HEK293 (cell line): Measurements from ENCODE around the gene FZR1.

Source experiments
- BCL6B ChIP-seq: fragments of 450-650 bp; formaldehyde crosslinking; IDR thresholded peaks from 2 replicates; pipeline ENCODE4 v1.5.1; 2017; ENCODE audit warnings: missing biosample characterization, missing genetic modification characterization
- HOXA7 ChIP-seq: sonication (generic); formaldehyde crosslinking; IDR thresholded peaks from 2 replicates; pipeline ENCODE4 v1.8.1; 2022; ENCODE audit warnings: missing genetic modification reagents, borderline replicate concordance
- KLF17 ChIP-seq: fragments of 450-650 bp; formaldehyde crosslinking; IDR thresholded peaks from 2 replicates; pipeline ENCODE4 v1.5.1; 2016; ENCODE audit warnings: missing biosample characterization, missing genetic modification characterization
- KLF9 ChIP-seq: fragments of 450-650 bp; formaldehyde crosslinking; IDR thresholded peaks from 2 replicates; pipeline ENCODE4 v1.5.1; 2016; ENCODE audit warnings: missing biosample characterization, missing genetic modification characterization, low read depth
- OSR2 ChIP-seq: fragments of 450-650 bp; formaldehyde crosslinking; IDR thresholded peaks from 2 replicates; pipeline ENCODE4 v1.5.1; 2016; ENCODE audit warnings: missing biosample characterization, missing genetic modification characterization
- SCRT1 ChIP-seq: fragments of 450-650 bp; formaldehyde crosslinking; IDR thresholded peaks from 2 replicates; pipeline ENCODE4 v1.5.1; 2016; ENCODE audit warnings: missing biosample characterization, missing genetic modification characterization, borderline replicate concordance
- TSHZ1 ChIP-seq: fragments of 450-650 bp; formaldehyde crosslinking; IDR thresholded peaks from 2 replicates; pipeline ENCODE4 v1.5.1; 2016; ENCODE audit warnings: missing biosample characterization, missing genetic modification characterization, borderline replicate concordance
- WT1 ChIP-seq: fragments of 450-650 bp; formaldehyde crosslinking; IDR thresholded peaks from 2 replicates; pipeline ENCODE4 v1.5.1; 2016; ENCODE audit warnings: missing biosample characterization, missing genetic modification characterization
- ZBTB26 ChIP-seq: fragments of 450-650 bp; formaldehyde crosslinking; optimal IDR thresholded peaks from 2 replicates; pipeline ENCODE3; 2016; ENCODE audit warnings: missing biosample characterization, mild to moderate bottlenecking, missing genetic modification characterization
- ZNF248 ChIP-seq: fragments of 450-650 bp; formaldehyde crosslinking; IDR thresholded peaks from 2 replicates; pipeline ENCODE4 v1.5.1; 2017; ENCODE audit warnings: missing biosample characterization, missing genetic modification characterization
- ZNF280D ChIP-seq: fragments of 450-650 bp; formaldehyde crosslinking; IDR thresholded peaks from 2 replicates; pipeline ENCODE4 v1.5.1; 2016; ENCODE audit warnings: missing biosample characterization, missing genetic modification characterization
- ZNF335 ChIP-seq: fragments of 450-650 bp; formaldehyde crosslinking; conservative IDR thresholded peaks from 2 replicates; pipeline ENCODE4 v1.5.1; 2016; ENCODE audit warnings: missing biosample characterization, missing genetic modification characterization
- ZNF350 ChIP-seq: fragments of 450-650 bp; formaldehyde crosslinking; IDR thresholded peaks from 2 replicates; pipeline ENCODE4 v1.5.0; 2017; ENCODE audit warnings: missing biosample characterization, mild to moderate bottlenecking, missing genetic modification characterization
- ZNF501 ChIP-seq: fragments of 450-650 bp; formaldehyde crosslinking; IDR thresholded peaks from 2 replicates; pipeline ENCODE4 v1.5.1; 2016; ENCODE audit warnings: missing biosample characterization, missing genetic modification characterization
- ZNF513 ChIP-seq: fragments of 450-650 bp; IDR thresholded peaks from 2 replicates; pipeline ENCODE4 v1.5.1; 2018; ENCODE audit warnings: missing biosample characterization, missing genetic modification characterization
- ZNF561 ChIP-seq: fragments of 450-650 bp; IDR thresholded peaks from 2 replicates; pipeline ENCODE4 v1.5.1; 2018; ENCODE audit warnings: missing biosample characterization, missing genetic modification characterization, borderline replicate concordance
- ZNF692 ChIP-seq: fragments of 450-650 bp; formaldehyde crosslinking; IDR thresholded peaks from 2 replicates; pipeline ENCODE4 v1.5.1; 2016; ENCODE audit warnings: missing biosample characterization, missing genetic modification characterization
- ZNF707 ChIP-seq: fragments of 450-650 bp; formaldehyde crosslinking; IDR thresholded peaks from 2 replicates; pipeline ENCODE4 v1.5.1; 2016; ENCODE audit warnings: missing biosample characterization, missing genetic modification characterization
- ZNF776 ChIP-seq: fragments of 450-650 bp; formaldehyde crosslinking; IDR thresholded peaks from 2 replicates; pipeline ENCODE4 v1.5.0; 2017; ENCODE audit warnings: missing biosample characterization, missing genetic modification characterization, borderline replicate concordance
- TF ChIP-seq, protein P1 (sequence below): IDR thresholded peaks from 2 replicates; pipeline ENCODE4 v1.6.1; 2011; ENCODE audit warnings: mild to moderate bottlenecking, low read depth, low read length, borderline replicate concordance
- TF ChIP-seq, protein P2 (sequence below): fragments of 450-650 bp; IDR thresholded peaks from 2 replicates; pipeline ENCODE4 v1.5.1; 2018; ENCODE audit warnings: missing biosample characterization, mild to moderate bottlenecking, missing genetic modification characterization

FZR1 gene

DNA sequence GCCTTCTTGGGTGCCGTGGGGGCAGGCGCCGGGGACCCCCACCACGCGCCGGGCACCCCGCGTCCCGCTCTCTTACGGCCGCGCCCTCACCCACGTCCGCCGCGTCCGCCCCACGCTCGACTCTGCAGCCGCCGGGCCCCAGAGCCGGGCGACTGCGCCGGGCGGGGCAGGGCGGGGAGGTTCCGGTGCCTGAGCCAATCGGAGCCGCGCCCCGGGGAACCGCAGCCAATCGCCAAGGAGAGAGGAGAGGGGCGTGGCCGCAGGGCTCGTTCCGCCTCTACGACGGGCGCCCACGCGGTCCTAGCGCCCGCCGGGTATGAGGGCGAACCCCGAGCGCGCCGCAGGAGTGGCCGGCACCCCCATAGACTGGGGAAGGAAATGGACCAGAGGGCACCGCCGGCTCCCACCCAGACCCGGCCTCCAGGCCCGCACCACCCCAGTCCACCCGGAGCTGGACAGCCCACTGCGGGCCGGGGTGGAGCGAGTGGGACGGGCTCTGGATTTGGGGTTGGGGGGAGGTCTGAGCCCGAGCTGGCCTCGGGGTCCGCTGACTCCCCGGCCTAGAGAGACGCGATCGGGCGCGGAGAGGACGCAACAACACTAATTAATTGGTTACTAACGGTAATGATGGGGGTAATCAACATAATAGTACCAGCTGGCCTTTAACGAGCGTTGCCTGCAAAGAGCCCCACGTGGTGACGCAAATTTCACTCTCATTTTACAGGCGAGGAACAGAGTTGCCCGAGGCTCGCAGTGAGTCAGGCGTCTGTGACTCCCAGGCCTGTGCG is 51.5 kb downstream of the FZR1 start, which contains the start of gene MFSD12 (continued):
- TF ChIP-seq ZNF335 (tag by site-specific recombination) (peak; percentile 99), ZNF280D (tag by site-specific recombination) (no peak), ZNF776 (tag by site-specific recombination) (no peak), ZNF692 (tag by site-specific recombination) (peak; percentile 92), ZNF248 (no peak), ZNF707 (tag by site-specific recombination) (no peak), SCRT1 (tag by site-specific recombination) (no peak), ZNF501 (tag by site-specific recombination) (peak; percentile 46; the same call in 1 of the 2 replicates), ZBTB26 (tag by site-specific recombination) (peak; percentile 92), ZNF350 (no peak), KLF17 (tag by site-specific recombination) (peak; percentile 88), ZNF513 (no peak), BCL6B (tag by site-specific recombination) (no peak), WT1 (tag by site-specific recombination) (peak; percentile 73), OSR2 (tag by site-specific recombination) (no peak), KLF9 (tag by site-specific recombination) (peak; percentile 94), ZNF561 (tag by site-specific recombination) (0 out of 2 replicates have a peak, but pooled peaks have one; percentile 45), TSHZ1 (tag by site-specific recombination) (peak; percentile 60; the same call in 1 of the 2 replicates), HOXA7 (no peak)
- TF ChIP-seq, protein P1, sequence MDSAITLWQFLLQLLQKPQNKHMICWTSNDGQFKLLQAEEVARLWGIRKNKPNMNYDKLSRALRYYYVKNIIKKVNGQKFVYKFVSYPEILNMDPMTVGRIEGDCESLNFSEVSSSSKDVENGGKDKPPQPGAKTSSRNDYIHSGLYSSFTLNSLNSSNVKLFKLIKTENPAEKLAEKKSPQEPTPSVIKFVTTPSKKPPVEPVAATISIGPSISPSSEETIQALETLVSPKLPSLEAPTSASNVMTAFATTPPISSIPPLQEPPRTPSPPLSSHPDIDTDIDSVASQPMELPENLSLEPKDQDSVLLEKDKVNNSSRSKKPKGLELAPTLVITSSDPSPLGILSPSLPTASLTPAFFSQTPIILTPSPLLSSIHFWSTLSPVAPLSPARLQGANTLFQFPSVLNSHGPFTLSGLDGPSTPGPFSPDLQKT = peak; percentile 81; the same call in 1 of the 2 replicates
- TF ChIP-seq, protein P2, sequence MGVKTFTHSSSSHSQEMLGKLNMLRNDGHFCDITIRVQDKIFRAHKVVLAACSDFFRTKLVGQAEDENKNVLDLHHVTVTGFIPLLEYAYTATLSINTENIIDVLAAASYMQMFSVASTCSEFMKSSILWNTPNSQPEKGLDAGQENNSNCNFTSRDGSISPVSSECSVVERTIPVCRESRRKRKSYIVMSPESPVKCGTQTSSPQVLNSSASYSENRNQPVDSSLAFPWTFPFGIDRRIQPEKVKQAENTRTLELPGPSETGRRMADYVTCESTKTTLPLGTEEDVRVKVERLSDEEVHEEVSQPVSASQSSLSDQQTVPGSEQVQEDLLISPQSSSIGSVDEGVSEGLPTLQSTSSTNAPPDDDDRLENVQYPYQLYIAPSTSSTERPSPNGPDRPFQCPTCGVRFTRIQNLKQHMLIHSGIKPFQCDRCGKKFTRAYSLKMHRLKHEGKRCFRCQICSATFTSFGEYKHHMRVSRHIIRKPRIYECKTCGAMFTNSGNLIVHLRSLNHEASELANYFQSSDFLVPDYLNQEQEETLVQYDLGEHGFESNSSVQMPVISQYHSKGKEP (tag by site-specific recombination) = no peak
